ENCODE measurements around the gene SMCO2. TPM values are rescaled to one million over a fixed set of nuclear protein-coding genes. Genes with fewer than 3 reads are reported as not detected.

Gene SMCO2
- total and polyA plus RNA-seq, 2 of the 8 experiments (the other 6 are each of a cell fraction or from before 2014, with no cell fraction given): 0.24 to 0.80 TPM

GRCh38 chr12:27398466-27398865 is 48.1 kb upstream of the SMCO2 start:
- Histone ChIP-seq H2BK15ac (ENCODE audit: low read length) (no peak overlapping the region), H4K5ac (ENCODE audit: insufficient read length, low read depth, low read length) (no peak overlapping the region), H3K79me1 (ENCODE audit: low read depth, low read length) (no peaks in the 10 kb centered on the region), H2AFZ (ENCODE audit: low read length) (no peak overlapping the region), H4K20me1 (replicated peaks in 1 of 2; ENCODE audit: control insufficient read depth in 1 of 2, insufficient read depth in 2 of 2, low read length in 2 of 2) (no peaks in the 10 kb centered on the region), H4K91ac (replicated peaks; ENCODE audit: insufficient read length, low read length) (no peak overlapping the region), H3K27ac (ENCODE audit: low read depth, low read length) (no peak overlapping the region), H3K36me3 (ENCODE audit: control insufficient read depth in 2 of 4, insufficient read depth in 4 of 4, low read length in 3 of 4) (peaks cover 0 to 11% (median 6%) of the 10 kb centered on the region in 4 experiments; a peak in 3 of 8 replicates), H3K27me3 (replicated peaks in 1 of 4; ENCODE audit: control insufficient read depth in 3 of 4, extremely low read depth in 1 of 4, insufficient read depth in 3 of 4, low read length in 3 of 4) (no peaks in the 10 kb centered on the region), H3K79me2 (ENCODE audit: control insufficient read depth in 1 of 2, insufficient read depth in 2 of 2, low read length in 2 of 2) (no peaks in the 10 kb centered on the region), H2BK120ac (replicated peaks; ENCODE audit: low read depth, low read length) (no peak overlapping the region), H3K9ac (replicated peaks in 1 of 4; ENCODE audit: extremely low read depth in 1 of 4, low read depth in 3 of 4, low read length in 3 of 4) (no peak overlapping the region), H3K23me2 (ENCODE audit: low read depth, low read length) (no peaks in the 10 kb centered on the region), H2BK5ac (ENCODE audit: low read depth, low read length) (no peak overlapping the region), H3K23ac (ENCODE audit: insufficient read length) (no peak overlapping the region), H3K9me3 (ENCODE audit: insufficient read depth in 2 of 2, low read depth in 1 of 2, low read length in 1 of 2) (no peaks in the 10 kb centered on the region), H4K8ac (ENCODE audit: extremely low read depth, insufficient read depth, low read length) (no peak overlapping the region), H3K4me1 (replicated peaks in 1 of 4; ENCODE audit: control insufficient read depth in 3 of 4, insufficient read depth in 4 of 4, low read length in 3 of 4) (no peaks in the 10 kb centered on the region), H2BK20ac (ENCODE audit: low read length) (no peak overlapping the region), H3K4ac (replicated peaks; ENCODE audit: insufficient read length, low read depth, low read length) (no peak overlapping the region), H2AK5ac (ENCODE audit: low read depth, low read length) (no peak overlapping the region), H2BK12ac (ENCODE audit: low read depth, low read length) (no peak overlapping the region), H3K4me2 (ENCODE audit: insufficient read depth in 1 of 2, low read depth in 2 of 2, low read length in 2 of 2) (no peak overlapping the region), H3K18ac (ENCODE audit: extremely low read depth, low read length) (no peak overlapping the region), H3K14ac (ENCODE audit: insufficient read length) (no peak overlapping the region), H3K56ac (replicated peaks; ENCODE audit: insufficient read length, low read depth, low read length) (no peak overlapping the region), H3K4me3 (ENCODE audit: extremely low read depth in 1 of 4, insufficient read depth in 2 of 4, low read depth in 3 of 4, low read length in 4 of 4) (no peak overlapping the region)
- no peak for FAIRE-seq
- WGBS, 2 experiments (ENCODE audit: extremely low coverage in 1 of 2, insufficient coverage in 1 of 2, insufficient read length in 1 of 2, insufficient replicate concordance in 2 of 2, low coverage in 1 of 2, low lambda C conversion rate in 2 of 2, missing lambda C conversion rate in 1 of 2): 77% methylated on average over 2 of the region's 2 CpGs; no CpG with 5 or more reads in 1 of the 2 experiments
- POLR2A ChIA-PET (ENCODE audit: partially characterized antibody): interaction anchor here (1.0 kb wide), 1 partner anchor 53 kb away, joined by 3 read pairs; no protein-coding TSS in a partner anchor
- no peak for DNase-seq (ENCODE audit: low read depth in 1 of 2, low spot score in 2 of 2)
- CTCF ChIA-PET (ENCODE audit: partially characterized antibody): interaction anchor here (0.7 to 2.1 kb wide), 3 partner anchors 16 to 295 kb away, joined by 3 to 5 read pairs (median 3); no protein-coding TSS in a partner anchor
- TF ChIP-seq BACH1 (IDR thresholded peaks at IDR 0.05; ENCODE audit: low read length): no peak
- TF ChIP-seq GABPA (IDR thresholded peaks at IDR 0.05; ENCODE audit: borderline replicate concordance, insufficient read depth, low read length): no peak
- TF ChIP-seq EGR1 (IDR thresholded peaks at IDR 0.05; ENCODE audit: borderline replicate concordance, low read depth, low read length): no peak
- TF ChIP-seq, protein P1, sequence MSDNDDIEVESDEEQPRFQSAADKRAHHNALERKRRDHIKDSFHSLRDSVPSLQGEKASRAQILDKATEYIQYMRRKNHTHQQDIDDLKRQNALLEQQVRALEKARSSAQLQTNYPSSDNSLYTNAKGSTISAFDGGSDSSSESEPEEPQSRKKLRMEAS (IDR thresholded peaks at IDR 0.05): no peak
- TF ChIP-seq, protein P2, sequence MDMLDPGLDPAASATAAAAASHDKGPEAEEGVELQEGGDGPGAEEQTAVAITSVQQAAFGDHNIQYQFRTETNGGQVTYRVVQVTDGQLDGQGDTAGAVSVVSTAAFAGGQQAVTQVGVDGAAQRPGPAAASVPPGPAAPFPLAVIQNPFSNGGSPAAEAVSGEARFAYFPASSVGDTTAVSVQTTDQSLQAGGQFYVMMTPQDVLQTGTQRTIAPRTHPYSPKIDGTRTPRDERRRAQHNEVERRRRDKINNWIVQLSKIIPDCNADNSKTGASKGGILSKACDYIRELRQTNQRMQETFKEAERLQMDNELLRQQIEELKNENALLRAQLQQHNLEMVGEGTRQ (IDR thresholded peaks at IDR 0.05; ENCODE audit: low read length): no peak
- TF ChIP-seq CBX8 (IDR thresholded peaks at IDR 0.05; ENCODE audit: borderline replicate concordance, low read depth, low read length): no peak
- no peak for TF ChIP-seq RNF2 (IDR thresholded peaks at IDR 0.05; ENCODE audit: borderline replicate concordance, low read depth, low read length, missing control alignments, poor library complexity, severe bottlenecking)
- no peak for TF ChIP-seq TEAD4 (IDR thresholded peaks at IDR 0.05; ENCODE audit: low read depth, low read length)
- no peak for TF ChIP-seq GTF2F1 (IDR thresholded peaks at IDR 0.05; ENCODE audit: borderline replicate concordance, low read depth, low read length)
- TF ChIP-seq RAD21 (IDR thresholded peaks at IDR 0.05 in 1 of 2, conservative IDR thresholded peaks at IDR 0.05 in 1 of 2; ENCODE audit: low read depth in 2 of 2, low read length in 2 of 2): no peak
- TF ChIP-seq RBBP5 (IDR thresholded peaks at IDR 0.05; ENCODE audit: borderline replicate concordance, low read depth, low read length): no peak
- TF ChIP-seq KDM1A (IDR thresholded peaks at IDR 0.05; ENCODE audit: borderline replicate concordance, low read length): no peak

Data from H1 (cell line).